Measurements from ENCODE around the gene LGI1.

DNA sequence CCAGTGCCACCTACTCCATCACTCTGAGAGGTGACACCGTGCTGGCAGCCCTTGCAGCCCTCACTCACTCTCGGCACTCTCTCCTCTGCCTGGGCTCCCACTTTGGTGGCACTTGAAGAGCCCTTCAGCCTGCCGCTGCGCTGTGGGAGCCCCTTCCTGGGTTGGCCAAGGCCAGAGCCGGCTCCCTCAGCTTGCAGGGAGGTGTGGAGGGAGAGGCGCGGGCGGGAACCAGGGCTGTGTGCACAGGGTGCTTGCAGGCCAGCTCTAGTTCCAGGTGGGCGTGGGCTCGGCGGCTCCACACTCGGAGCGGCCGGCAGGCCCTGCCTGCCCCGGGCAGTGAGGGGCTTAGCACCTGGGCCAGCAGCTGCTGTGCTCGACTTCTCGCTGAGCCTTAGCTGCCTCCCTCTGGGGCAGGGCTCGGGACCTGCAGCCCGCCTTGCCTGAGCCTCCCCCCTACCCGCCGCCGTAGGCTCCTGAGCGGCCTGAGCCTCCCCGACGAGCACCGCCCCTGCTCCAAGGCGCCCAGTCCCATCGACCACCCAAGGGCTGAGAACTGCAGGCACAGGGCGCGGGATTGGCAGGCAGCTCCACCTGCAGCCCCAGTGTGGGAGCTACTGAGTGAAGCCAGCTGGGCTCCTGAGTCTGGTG, 87.4 kb downstream of the LGI1 start:
- TF ChIP-seq EZH2 (IDR thresholded peaks at IDR 0.05; ENCODE audit: insufficient read depth, poor library complexity, severe bottlenecking) (no peak), EZH2phosphoT487 (IDR thresholded peaks at IDR 0.05; ENCODE audit: insufficient read depth, low read depth) (no peak)
